Fibroblast of gingiva (primary cell): Measurements from ENCODE around the gene AP4M1.
"Not testable (repeated sequence)": the region's sequence is repeated elsewhere in the genome, so short reads cannot be mapped to it uniquely, and the experiment has no call there.

ENCODE experiments used
- DNase-seq: peaks from one replicate; pipeline ENCODE4 v3.0.0-alpha.2; 2011; ENCODE audit warnings: low read depth

AP4M1 gene

GRCh38 chr7:100107890-100108289 lies 6.4 kb downstream of the AP4M1 start:
- no peak for DNase-seq

DNA sequence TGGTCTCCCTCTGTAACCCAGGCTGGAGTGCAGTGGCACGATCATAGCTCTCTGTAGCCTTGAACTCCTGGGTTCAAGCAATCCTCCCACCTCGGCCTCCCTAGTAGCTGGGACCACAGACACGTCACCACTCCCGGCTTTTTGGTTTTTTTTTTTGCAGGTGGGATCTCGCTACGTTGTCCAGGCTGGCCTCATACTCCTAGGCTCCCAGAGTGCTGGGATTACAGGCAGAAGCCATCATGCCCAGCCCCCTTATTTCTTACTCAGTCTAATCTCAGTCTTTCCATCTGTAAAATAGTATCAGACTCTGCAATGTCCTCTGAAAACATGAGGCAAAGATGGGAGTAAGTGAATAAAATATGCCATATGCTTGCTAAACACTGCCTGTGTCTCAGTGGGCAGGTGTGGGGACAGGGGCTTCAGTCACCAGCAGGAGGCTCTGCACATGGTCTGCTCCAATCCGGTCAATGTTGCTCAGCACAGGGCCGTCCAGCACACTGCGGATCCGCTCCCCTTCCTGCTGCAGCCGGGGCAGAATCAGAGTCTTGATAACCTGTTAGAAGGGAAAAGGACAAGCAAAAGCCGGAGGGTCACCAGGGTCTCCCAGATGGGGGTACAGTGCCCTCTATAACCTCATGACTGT lies 8.2 kb downstream of the AP4M1 start:
- no peak for DNase-seq

- no peak for DNase-seq
Measured at GRCh38 chr7:100111156-100111555, 9.7 kb downstream of the AP4M1 start.

DNA sequence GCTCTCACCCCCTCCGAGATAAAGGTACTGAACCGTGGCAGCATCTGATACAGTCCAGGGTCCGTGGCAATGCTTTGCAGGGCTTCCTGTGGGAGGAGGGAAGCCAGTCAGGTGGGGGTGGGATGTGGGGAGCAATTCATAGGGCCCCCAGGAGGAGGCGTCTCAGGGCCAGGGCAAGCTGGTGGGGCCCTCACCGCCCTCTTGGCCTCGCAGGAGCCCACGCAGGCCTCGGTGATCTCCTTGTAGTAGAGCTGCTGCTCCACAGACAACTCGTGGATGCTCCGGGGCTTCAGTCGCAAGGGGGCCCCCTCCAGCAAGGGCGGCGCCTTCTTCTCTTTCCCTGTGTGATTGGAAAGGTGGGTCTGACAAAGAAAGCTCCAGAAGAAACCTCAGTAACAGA lies 10.5 kb downstream of the AP4M1 start:
- DNase-seq, result no peak

DNA sequence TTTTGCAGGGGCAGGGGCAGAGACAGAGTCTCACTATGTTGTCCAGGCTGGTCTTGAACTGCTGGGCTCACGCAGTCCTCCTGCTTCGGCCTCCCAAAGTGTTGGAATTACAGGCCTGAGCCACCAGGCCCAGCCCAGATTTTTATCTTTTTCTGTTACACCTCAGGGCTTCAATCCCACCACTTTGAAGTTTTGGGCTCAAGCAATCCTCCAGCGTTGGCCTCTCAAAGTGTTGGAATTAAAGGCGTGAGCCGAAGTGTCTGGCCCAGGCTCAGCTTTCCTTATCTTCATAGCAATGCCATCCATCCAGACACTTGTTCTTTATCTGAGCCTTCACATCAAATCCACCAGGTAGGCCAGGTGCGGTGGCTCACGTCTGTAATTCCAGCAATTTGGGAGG lies 13.6 kb downstream of the AP4M1 start:
- no peak for DNase-seq

DNA sequence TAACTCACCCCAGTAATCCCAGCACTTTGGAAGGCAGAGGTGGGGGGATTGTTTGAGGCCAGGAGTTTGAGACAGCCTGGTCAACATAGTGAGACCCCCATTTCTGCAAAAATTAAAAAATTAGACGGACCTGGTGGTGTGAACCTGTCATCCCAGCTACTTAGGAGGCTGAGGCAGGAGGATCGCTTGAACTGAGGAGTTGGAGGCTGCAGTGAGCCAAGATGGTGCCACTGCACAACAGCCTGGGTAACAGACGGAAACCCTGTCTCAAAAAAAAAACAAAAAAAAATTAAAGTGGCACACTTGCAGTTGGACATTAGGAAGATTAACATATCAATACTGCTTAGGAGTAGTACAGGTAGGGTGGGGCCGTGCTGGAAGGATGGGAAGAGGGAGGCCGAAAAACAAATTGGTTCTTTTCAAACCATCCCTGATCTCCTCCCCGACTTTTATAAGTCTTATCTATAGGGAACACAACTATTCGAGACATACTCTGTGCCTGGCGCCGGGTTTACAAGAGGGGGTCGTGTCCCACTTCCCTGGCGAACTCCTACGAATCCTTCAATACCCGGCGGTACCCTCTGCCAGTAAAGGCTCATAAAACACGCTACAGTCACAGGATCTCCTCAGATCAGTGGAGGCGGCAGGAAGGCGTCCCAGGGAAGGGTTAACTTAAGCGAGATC lies 17.1 kb downstream of the AP4M1 start:
- DNase-seq, result no peak

GRCh38 chr7:100119072-100119969 lies 17.9 kb downstream of the AP4M1 start, which contains the start of the genes CNPY4 and TAF6:
TSS of gene CNPY4 (plus strand) at chr7:100119634. CDS start at chr7:100119745, 111 bp downstream.
TSS of gene TAF6 (minus strand) at chr7:100119358. CDS start at chr7:100114209, 5,149 bp downstream.
- peak; percentile 93 for DNase-seq

DNA sequence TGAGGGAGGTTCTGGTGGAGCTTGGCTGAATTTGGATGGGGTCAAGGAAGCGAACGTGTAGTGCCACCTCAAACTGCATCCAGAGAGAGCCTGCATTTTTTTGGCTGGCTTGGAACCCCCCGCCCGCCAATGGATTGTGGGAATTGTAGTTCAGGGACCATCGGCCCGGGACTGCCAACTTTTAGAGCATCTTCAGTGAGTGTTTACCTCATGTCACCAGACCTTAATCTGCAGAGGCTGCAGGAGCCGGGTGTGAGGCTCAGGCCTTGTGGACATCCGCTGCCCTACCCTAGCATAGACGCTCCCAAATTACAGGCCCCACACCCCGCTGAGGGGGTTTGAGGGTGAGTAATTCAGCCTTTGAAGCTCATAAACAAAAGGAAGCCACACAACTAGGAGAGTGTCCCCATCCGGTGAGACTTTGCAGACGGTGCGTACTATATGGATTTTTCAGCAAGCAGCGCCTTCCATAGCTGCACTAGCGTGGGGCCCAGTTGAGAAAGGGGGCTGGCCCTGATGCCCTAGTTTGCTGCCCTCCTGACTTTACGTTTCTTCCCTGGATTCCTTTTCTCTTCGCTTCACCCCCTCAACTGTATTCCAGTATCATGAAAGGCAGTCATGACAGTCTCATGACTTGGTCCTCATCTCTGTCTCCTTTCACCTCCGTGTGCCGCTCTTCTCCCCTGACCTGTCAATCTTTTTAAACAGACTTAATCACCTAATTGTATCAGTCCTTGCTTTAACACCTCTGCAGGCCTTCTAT lies 18.7 kb downstream of the AP4M1 start:
- DNase-seq, result peak; percentile 58

DNA sequence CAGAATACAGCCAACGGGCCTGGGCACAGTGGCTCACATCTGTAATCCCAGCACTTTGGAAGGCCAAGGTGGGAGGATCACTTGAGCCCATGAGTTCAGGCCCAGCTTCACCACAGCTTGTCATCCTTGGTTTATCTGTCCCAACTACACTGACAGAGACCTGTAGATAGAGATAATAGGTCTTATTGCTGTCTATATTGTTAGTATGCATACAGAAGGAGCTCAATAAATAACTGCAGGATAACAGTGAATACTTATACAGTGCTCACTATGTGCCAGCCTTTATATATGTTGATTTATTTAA lies 19.2 kb downstream of the AP4M1 start:
- DNase-seq, result no peak

DNA sequence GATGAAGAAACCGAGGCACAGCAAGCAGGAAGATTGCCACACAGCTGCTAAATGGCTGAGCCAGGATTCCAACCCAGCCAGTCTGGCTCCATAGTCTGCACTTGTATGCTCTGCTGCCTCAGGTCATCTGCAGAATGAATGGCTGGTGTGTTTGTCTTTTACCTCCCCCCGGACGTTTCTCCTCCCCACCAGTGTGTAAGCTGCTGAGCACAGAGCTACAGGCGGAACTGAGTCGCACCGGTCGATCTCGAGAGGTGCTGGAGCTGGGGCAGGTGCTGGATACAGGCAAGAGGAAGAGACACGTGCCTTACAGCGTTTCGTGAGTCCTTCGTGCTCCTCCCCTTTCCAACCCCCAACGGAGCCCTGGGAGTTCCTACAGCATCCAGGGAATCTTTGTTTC lies 20.6 kb downstream of the AP4M1 start:
- DNase-seq, result no peak

- DNase-seq, result no peak
Measured at GRCh38 chr7:100122568-100122967, 21.1 kb downstream of the AP4M1 start.

DNA sequence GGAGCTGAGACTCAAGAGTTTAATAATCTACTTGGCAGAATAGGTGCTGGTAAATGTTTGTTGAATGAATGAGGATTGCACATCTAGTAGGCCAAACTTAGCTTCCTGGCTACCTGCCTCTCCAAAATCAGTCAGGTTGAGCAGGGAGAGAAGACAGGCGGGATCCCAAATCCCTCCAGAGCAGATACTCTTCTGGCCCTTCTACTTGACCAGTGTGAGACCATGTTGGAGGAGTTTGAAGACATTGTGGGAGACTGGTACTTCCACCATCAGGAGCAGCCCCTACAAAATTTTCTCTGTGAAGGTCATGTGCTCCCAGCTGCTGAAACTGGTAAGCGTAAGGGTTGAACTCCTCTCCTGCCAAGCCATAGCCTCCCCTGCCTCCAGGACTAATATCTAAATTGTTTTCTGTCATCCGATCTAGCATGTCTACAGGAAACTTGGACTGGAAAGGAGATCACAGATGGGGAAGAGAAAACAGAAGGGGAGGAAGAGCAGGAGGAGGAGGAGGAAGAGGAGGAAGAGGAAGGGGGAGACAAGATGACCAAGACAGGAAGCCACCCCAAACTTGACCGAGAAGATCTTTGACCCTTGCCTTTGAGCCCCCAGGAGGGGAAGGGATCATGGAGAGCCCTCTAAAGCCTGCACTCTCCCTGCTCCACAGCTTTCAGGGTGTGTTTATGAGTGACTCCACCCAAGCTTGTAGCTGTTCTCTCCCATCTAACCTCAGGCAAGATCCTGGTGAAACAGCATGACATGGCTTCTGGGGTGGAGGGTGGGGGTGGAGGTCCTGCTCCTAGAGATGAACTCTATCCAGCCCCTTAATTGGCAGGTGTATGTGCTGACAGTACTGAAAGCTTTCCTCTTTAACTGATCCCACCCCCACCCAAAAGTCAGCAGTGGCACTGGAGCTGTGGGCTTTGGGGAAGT lies 23.1 kb downstream of the AP4M1 start:
- no peak for DNase-seq

- no peak for DNase-seq
Measured at GRCh38 chr7:100126239-100126930, 24.9 kb downstream of the AP4M1 start.

- peak; percentile 93 for DNase-seq
Measured at GRCh38 chr7:100126931-100127865, 25.8 kb downstream of the AP4M1 start, which contains the start of gene MBLAC1. TSS of gene MBLAC1 (plus strand) at chr7:100126967. CDS start at chr7:100127396, 429 bp downstream.

DNA sequence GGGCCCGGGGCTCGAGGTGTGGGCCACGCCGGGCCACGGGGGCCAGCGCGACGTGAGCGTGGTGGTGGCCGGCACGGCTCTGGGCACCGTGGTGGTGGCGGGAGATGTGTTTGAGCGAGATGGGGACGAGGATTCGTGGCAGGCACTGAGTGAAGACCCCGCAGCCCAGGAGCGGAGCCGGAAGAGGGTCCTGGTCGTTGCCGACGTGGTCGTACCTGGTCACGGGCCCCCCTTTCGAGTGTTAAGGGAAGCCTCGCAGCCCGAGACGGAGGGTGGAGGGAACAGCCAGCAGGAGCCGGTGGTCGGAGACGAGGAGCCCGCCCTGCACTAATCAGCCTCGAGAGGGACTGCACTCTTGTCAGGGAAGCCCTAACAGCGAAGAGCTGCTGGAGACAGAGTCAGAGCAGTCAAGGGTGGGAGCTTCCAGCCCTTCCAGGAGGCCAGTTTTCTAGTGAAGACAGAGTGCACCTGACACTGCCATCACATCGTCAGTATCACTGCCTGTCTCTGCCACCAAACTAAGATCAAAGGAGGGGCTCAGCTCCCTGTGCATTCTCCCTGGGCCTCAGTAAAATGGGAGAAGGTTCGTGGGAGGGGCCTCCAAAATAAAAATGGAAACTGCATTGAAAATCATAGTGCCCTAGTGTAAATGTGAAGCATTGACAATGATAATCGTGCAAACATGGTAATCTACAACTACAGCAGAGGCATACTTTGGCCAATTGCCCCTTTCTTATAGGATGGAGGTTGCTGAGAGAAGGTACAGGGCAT lies 26.6 kb downstream of the AP4M1 start:
- no peak for DNase-seq

DNA sequence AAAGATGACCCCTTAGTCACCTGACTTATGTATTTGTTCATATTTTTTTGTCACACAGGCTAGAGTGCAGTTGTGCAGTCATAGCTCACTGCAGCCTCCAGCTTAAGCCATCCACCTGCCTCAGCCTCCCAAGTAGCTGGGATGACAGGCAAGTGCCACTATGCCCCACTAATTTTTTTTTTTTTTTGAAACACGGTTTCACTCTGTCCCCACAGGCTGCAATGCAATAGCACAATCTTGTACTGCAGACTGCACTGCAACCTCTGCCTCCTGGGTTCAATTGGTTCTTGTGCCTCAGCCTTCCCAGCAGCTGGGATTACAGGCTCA lies 27.2 kb downstream of the AP4M1 start:
- no peak for DNase-seq

DNA sequence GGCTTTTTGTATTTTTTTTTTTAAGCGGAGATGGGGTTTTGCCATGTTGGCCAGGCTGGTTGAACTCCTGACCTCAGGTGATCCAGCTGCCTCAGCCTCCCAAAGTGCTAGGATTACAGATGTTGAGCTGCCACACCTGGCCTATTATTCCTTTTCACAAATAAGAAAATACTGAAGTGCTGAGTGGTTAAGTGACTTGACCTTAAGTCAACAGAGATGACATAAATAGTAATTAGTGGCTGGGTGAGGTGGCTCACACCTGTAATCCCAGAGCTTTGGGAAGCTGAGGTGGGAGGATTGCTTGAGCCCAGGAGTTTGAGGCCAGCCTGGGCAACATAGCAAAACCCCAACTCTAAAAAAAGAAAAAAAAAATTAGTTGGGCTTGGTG lies 28.8 kb downstream of the AP4M1 start:
- DNase-seq, result not testable (repeated sequence)

GRCh38 chr7:100130608-100131453 lies 29.4 kb downstream of the AP4M1 start:
- DNase-seq, result peak; percentile 18
